GM18519 (cell line): ENCODE data around the gene KRTAP5-7.

ENCODE experiments used
- ATAC-seq: cut with Tn5 transposase; IDR thresholded peaks from one replicate; pipeline ENCODE4 v1.9.1; 2021; ENCODE audit warnings: mild to moderate bottlenecking, moderate library complexity; ENCODE audit not compliant: unreplicated experiment, low FRiP score

Gene KRTAP5-7

GRCh38 chr11:71495286-71496230, 31.5 kb upstream of the KRTAP5-7 start:
- no peak for ATAC-seq

GRCh38 chr11:71496421-71496820, 30.6 kb upstream of the KRTAP5-7 start:
- no peak for ATAC-seq

- no peak for ATAC-seq
These were observed 29.0 kb upstream of the KRTAP5-7 start for GRCh38 chr11:71498091-71498490.

DNA sequence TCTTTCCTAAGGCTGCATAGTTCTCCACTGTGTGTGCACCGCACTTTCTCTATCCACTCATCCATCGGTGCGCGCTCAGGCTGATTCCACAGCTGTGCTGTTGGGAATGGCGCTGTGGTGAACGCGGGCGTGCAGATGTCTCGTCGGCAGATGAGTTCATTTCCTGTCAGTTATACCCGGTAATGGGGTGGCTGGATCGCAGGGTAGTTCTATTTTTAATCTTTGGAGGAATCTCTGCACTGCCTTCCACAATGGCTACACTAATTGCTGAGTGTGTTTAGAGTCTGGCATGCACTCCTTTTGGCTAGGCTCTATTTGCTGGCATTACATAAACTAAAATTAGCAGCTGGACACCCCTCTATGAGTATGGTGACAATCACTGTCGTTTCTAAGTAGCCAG, 27.9 kb upstream of the KRTAP5-7 start:
- no peak for ATAC-seq

DNA sequence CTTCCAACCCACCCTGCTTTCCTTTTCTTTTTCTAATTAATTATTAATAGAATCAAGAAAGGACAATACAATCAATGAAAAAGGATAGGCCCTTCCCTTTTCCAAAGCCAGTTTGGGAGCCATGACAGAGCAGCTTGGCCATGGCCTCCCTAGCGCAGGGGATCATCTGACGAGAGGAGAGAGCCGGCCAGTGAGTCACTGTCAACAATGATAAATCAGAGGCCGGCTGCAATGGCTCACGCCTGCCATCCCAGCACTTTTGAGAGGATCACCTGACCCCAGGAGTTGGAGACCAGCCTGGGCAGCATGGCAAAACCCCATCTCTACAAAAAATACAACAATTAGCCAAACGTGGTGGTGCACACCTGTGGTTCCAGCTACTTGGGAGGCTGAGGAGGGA, 27.5 kb upstream of the KRTAP5-7 start:
- ATAC-seq = no peak

DNA sequence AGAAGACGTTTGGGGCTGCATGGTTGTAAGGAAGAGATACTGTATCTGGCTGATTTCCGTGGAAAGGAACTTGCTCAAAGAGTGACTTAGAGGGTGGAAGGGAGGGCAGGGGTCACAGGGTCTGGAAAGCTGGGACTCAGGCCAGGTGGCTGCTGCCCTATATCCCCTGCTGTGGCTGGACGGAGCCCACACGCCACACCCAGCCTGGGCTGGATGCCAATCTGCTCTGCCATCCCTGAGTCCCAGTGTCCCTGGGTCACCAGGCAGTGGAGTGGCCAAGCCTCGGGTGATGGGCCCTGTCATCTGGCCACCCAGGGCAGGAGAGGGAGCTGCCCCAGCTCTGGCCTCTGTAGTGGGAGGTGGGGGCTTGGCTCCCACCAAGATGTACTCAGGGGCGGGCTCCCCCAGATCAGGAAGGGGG, 26.5 kb upstream of the KRTAP5-7 start:
- ATAC-seq = no peak

DNA sequence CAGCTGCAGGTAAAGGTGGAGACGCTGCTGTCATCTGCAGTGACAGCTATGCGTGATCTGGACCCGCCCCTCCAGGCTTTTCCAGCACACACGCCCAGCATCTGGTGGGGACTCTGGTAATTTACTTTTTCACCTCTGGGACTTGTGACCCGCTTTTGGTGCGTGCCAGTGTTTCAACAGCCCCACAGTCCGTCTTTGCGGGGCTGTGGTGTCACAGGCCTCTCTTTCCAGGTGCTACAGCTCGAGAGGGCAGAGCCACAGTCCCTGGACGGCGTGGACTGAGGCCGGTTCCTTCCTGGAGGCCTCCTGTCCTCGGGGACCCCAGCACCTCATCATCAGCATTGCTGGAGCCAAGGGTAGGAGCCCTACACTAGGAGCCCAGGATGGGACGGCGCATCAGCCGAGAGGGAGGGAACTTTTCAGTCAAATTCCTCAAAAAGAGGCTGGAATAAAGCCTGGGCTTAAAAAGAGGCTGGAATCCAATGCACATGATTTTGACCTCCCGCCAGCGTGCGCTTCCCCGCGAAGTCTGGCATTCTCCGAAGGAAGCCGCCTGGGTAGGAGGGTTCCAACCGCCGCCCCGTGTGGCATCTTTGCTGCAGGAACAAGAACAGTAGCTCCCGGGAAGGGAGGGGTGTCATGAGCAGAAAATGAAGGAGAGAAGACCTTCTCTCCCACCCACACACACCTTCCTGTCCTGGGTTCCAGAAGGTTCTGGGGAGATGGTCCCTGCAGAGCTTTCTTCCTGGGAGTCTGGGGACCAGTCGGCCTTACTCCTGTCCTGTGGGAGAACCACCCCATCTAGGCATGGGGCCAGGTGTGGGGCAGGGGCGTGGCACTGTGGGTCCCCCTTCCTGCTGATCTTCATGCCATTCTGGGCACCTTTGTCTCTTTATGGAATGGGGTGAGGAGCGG, 25.7 kb upstream of the KRTAP5-7 start:
- no peak for ATAC-seq

DNA sequence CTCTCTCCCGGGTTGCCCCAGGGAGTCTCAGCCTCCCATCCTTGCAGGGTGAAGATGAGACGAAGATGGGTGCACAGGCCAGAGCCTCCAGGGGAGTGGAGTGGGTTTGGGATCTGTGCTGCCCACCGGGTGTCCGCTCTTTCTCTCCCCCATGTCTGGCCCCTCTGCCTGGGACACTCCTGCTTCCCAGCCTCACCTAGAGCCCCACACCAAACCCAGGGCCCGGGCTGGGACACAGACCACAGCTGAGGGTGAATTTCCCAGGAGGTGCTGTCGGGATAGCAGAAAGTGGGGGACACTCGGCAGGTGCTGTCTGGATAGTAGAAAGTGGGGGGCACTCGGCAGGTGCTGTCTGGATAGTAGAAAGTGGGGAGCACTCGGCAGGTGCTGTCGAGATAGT, 25.0 kb upstream of the KRTAP5-7 start:
- no peak for ATAC-seq

DNA sequence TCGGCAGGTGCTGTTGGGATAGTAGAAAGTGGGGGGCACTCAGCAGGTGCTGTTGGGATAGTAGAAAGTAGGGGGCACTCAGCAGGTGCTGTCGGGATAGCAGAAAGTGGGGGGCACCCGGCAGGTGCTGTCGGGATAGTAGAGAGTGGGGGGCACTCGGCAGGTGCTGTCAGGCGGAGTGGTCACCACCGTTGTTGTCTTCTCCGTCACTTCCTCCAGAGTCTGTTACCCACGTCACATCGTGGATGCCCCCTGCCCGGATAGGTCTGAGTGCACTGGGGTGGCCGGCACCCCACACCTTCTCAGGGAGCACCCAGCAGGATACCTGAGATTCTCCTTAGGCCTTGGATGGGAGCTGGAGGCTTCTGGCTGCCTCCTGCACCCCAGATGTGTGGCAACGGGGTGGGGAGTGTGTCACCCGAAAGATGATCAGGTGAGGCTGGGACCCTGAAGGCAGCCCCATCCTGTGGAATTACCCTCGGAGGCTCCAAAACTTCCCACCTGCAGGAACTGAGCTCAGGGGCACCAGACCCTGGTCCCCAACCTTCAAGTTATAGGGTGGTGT, 24.1 kb upstream of the KRTAP5-7 start:
- no peak for ATAC-seq

GRCh38 chr11:71504531-71504930, 22.5 kb upstream of the KRTAP5-7 start:
- no peak for ATAC-seq

DNA sequence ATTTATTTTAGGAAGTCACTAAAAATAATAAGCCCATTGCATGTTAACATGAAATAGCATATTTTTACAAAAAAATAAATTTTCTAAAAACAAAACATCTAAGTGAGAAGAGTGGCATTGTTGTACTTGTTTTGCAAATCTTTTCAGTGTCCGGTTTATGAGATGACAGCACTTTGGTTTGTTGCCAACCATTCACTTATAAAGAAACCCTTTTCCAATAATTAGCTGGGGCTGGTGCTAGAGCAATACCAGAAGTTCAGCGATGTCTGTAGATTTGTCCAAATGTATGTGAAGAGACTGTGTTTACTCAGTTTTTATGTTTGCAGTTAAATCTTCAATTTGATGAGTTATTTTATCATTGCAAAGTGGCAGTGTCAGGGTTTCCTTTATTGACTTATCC, 22.1 kb upstream of the KRTAP5-7 start:
- ATAC-seq = no peak

- ATAC-seq = no peak
These were observed 21.3 kb upstream of the KRTAP5-7 start for GRCh38 chr11:71505781-71506180.

DNA sequence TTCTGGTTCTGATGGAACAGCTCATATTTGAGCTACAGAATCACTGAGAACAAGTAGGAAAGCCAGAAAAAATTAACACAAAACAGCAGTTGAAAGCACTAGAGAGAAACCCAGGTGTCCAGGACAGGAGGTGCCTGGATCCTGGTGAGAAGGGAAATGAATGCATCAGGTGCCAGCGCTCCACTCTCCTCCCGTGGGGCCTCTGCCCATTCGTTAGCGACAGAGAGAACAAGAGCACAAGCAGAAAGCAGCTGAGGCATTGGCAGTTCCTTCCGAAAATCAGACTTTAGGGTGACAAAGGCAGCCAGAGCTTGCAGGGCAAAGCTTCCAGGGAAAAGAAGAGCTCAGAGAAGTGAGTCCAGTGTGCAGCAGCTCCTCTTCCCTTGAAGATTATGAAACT, 20.0 kb upstream of the KRTAP5-7 start:
- ATAC-seq = no peak

- no peak for ATAC-seq
These were observed 8.3 kb upstream of the KRTAP5-7 start for GRCh38 chr11:71518506-71519471.

- no peak for ATAC-seq
These were observed 7.5 kb upstream of the KRTAP5-7 start for GRCh38 chr11:71519546-71519945.

GRCh38 chr11:71525188-71525937, 1.7 kb upstream of the KRTAP5-7 start:
- no peak for ATAC-seq

DNA sequence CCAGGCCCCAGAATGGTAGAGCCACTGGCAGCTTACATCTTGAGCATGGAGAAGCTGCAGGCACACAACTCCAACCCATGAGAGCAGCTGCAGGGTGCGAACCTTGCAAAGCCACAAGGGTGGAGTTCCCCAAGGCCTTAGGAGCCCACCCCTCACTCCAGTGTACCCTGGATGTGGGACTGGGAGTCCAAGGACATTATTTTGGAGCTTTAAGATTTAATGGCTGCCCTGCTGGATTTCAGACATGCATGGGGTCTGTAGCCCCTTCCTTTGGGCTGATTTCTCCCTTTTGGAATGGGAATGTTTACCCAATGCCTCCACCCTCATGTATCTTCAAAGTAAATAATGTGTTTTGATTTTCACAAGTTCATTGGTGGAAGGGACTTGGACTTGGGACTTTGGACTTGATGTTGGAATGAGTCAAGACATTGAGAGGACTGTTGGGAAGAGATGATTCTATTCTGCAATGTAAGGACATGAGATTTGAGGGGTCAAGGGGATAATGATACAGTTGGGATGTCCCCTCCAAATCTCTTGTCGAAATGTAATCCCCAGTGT, 1.1 kb upstream of the KRTAP5-7 start:
- no peak for ATAC-seq

DNA sequence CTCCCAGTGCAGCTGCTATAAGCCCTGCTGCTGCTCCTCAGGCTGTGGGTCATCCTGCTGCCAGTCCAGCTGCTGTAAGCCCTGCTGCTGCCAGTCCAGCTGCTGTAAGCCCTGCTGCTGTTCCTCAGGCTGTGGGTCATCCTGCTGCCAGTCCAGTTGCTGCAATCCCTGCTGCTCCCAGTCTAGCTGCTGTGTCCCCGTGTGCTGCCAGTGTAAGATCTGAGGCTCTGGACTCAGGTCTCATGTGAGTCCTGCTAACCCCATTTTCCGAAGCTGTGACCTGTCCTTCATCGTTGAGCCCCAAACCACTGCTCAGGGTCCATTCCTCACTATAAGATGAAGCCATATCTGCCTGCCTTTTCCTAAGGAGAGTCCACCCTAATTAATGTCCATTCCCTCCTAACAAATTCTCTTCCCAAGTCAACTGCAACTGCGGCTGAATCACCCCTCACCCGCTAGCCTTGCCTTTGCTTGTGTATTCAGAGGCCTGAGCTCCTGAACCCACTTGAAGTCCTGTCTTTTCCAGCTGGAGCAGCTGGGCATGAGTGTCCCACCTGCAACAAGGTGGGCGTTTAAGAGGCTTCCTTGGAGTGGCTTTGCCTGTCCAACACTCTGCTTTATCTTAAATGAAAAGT, 626 bp downstream of the KRTAP5-7 start:
- no peak for ATAC-seq
